B cell (primary cell): ENCODE data around the gene MPIG6B.

Source experiments
- CTCF ChIP-seq: fragments of 200-600 bp; IDR thresholded peaks from one replicate; pipeline ENCODE4 v1.8.0; 2022; ENCODE audit warnings: antibody characterized with exemption, mild to moderate bottlenecking
- EZH2 ChIP-seq: IDR thresholded peaks from 2 replicates; pipeline ENCODE4 v1.6.1; 2012; ENCODE audit warnings: borderline replicate concordance, low read depth, mild to moderate bottlenecking, moderate library complexity, low read length; ENCODE audit not compliant: insufficient read depth, poor library complexity, severe bottlenecking

GRCh38 chr6:31718265-31718664 lies 4.9 kb upstream of the MPIG6B start:
- TF ChIP-seq CTCF (no peak), EZH2 (no peak)
